CD4-positive, CD25-positive, alpha-beta regulatory T cell (primary cell): ENCODE data around the gene FAAH2. TPM values are rescaled to one million over a fixed set of nuclear protein-coding genes. Genes with fewer than 3 reads are reported as not detected.

ENCODE experiments used
- ATAC-seq, 2 donors: fragments of 150-1000 bp; cut with Tn5 transposase; one replicate each; pipeline ENCODE4 v1.10.0; 2021; ENCODE audit warnings: low read depth in 2 of 2, moderate number of reproducible peaks in 2 of 2, moderate library complexity in 1 of 2
- DNase-seq, 3 donors: peaks; one replicate each; pipeline versions ENCODE4 v3.0.0 to v3.0.0-alpha.2; 2012 to 2022; ENCODE audit warnings: mixed read lengths in 1 of 3
- H3K27ac ChIP-seq: one replicate; pipeline ENCODE4 v1.7.0; 2013; ENCODE audit warnings: mild to moderate bottlenecking, low read length; ENCODE audit not compliant: insufficient read depth, poor library complexity, severe bottlenecking
- H3K27me3 ChIP-seq: one replicate; pipeline ENCODE4 v1.7.0; 2013; ENCODE audit warnings: low read length; ENCODE audit not compliant: control insufficient read depth, insufficient read depth
- H3K36me3 ChIP-seq: one replicate; pipeline ENCODE4 v1.7.0; 2013; ENCODE audit warnings: mild to moderate bottlenecking, low read length, moderate library complexity; ENCODE audit not compliant: control insufficient read depth, insufficient read depth
- H3K4me1 ChIP-seq: 2 replicates; pipeline ENCODE4 v1.7.0; 2013; ENCODE audit warnings: mild to moderate bottlenecking, low read length; ENCODE audit not compliant: insufficient read depth, control insufficient read depth, poor library complexity, severe bottlenecking
- H3K4me3 ChIP-seq: one replicate; pipeline ENCODE4 v1.7.0; 2013; ENCODE audit warnings: low read depth, mild to moderate bottlenecking, low read length, moderate library complexity
- H3K9me3 ChIP-seq, 2 experiments: 1 replicate in 1 of 2; 2 replicates in 1 of 2; pipeline ENCODE4 v1.7.0; 2013; ENCODE audit warnings: low read length in 2 of 2, mild to moderate bottlenecking in 1 of 2, moderate library complexity in 1 of 2; ENCODE audit not compliant: control insufficient read depth in 2 of 2
- H3K27ac Mint-ChIP-seq, 3 donors: one replicate each; pipeline ENCODE4 v1.8.0; 2020 to 2022; ENCODE audit warnings: mild to moderate bottlenecking in 3 of 3, mixed read lengths in 3 of 3, moderate library complexity in 2 of 3
- H3K27me3 Mint-ChIP-seq: one replicate; pipeline ENCODE4 v1.8.0; 2022; ENCODE audit warnings: mild to moderate bottlenecking, mixed read lengths
- H3K36me3 Mint-ChIP-seq: one replicate; pipeline ENCODE4 v1.8.0; 2020; ENCODE audit warnings: mixed read lengths
- H3K4me1 Mint-ChIP-seq, 4 donors: one replicate each; pipeline ENCODE4 v1.8.0; 2020 to 2022; ENCODE audit warnings: mixed read lengths in 4 of 4, mild to moderate bottlenecking in 1 of 4
- H3K4me3 Mint-ChIP-seq, 4 donors: one replicate each; pipeline ENCODE4 v1.8.0; 2020 to 2022; ENCODE audit warnings: mild to moderate bottlenecking in 4 of 4, mixed read lengths in 4 of 4, moderate library complexity in 3 of 4
- H3K9me3 Mint-ChIP-seq, 7 donors: one replicate each; pipeline ENCODE4 v1.8.0; 2020 to 2022; ENCODE audit warnings: mixed read lengths in 7 of 7, mild to moderate bottlenecking in 3 of 7, moderate library complexity in 2 of 7
- polyA plus RNA-seq, 4 donors: library from polyadenylated mRNA; unstranded; fragments of 300-500 nt; fragmentation: Illumina TruSeq; gene quantifications; one replicate each; pipeline ENCODE4 v1.2.3, GENCODE V29; 2021
- total RNA-seq: library from RNA; stranded (reverse); gene quantifications from one replicate; pipeline ENCODE4 v1.2.3, GENCODE V29; 2022

Gene FAAH2, protein sequence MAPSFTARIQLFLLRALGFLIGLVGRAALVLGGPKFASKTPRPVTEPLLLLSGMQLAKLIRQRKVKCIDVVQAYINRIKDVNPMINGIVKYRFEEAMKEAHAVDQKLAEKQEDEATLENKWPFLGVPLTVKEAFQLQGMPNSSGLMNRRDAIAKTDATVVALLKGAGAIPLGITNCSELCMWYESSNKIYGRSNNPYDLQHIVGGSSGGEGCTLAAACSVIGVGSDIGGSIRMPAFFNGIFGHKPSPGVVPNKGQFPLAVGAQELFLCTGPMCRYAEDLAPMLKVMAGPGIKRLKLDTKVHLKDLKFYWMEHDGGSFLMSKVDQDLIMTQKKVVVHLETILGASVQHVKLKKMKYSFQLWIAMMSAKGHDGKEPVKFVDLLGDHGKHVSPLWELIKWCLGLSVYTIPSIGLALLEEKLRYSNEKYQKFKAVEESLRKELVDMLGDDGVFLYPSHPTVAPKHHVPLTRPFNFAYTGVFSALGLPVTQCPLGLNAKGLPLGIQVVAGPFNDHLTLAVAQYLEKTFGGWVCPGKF
- total RNA-seq (15.5 TPM), polyA plus RNA-seq (10 to 100 TPM; 10.8 to 21.6 (median 13.7) TPM)

DNA sequence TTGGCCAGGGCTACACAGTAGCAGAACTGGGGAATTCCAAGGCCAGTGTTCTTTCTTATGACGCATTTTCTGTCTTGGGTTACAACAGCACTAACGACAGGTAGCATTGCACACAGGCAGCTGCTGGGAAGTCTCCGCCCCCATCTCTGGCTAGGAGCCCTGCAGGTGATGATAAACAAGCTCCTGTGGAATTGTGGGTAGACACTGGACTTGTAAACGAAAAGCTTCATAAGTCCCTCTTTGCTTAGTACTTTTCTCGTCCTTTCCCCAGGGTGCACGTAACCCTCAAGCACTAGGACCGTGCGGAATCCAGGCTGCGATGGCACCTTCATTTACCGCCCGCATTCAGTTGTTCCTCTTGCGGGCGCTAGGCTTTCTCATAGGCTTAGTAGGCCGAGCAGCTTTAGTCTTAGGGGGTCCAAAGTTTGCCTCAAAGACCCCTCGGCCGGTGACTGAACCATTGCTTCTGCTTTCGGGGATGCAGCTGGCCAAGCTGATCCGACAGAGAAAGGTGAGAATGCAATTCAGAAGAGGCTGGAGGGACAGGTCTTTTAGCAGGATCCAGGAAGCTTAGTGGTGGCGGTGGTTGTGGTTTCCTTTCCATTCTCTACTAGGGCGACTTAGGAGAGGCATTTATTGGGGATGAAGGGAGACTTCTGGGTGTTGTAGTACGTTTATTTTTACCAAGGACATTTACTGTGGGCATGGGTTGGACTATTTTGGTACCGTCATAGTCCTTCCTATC lies at the start of gene FAAH2:
Gene FAAH2 (plus strand): TSS at position 200 of the 745 bp plus-strand sequence. CDS start 120 bp downstream, at position 320.
- Histone ChIP-seq H3K27me3 (no peaks in the 10 kb centered on the region), H3K27ac (peak within 1 kb of the TSS; percentile 80), H3K4me1 (peaks cover 7% of the 10 kb centered on the region), H3K4me3 (peak within 1 kb of the TSS; percentile 93), H3K9me3 (no peaks in the 10 kb centered on the region), H3K36me3 (no peaks in the 10 kb centered on the region)
- Mint-ChIP-seq H3K36me3 (no peaks in the 10 kb centered on the region), H3K27ac (peak within 1 kb of the TSS; percentile 90 to 99 (median 92)), H3K27me3 (no peaks in the 10 kb centered on the region), H3K9me3 (no peaks in the 10 kb centered on the region), H3K4me3 (peak within 1 kb of the TSS; percentile 88 to 92 (median 92)), H3K4me1 (peaks cover 0 to 51% (median 29%) of the 10 kb centered on the region in 4 donors)
- ATAC-seq = peak; percentile 72 to 77
- DNase-seq = peak; percentile 51 to 57 (median 56)

DNA sequence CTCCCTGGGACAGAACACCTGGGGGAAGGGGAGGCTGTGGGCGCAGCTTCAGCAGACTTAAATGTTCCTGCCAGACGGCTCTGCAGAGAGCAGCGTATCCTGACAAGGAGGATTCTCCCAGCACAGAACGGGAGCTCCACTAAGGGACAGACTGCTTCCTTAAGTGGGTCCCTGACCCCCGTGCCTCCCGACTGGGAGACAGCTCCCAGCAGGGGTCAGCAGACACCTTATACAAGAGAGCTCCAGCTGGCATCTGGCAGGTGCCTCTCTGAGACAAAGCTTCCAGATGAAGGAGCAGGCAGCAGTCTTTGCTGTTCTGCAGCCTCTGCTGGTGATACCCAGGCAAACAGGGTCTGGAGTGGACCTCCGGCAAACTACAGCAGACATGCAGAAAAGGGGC lies 44.5 kb upstream of the FAAH2 start:
- no peaks in the 10 kb centered on the region for H3K4me1 ChIP-seq
- no peaks in the 10 kb centered on the region for H3K4me1 Mint-ChIP-seq
- H3K4me3 ChIP-seq = no peak overlapping the region
- no peaks in the 10 kb centered on the region for H3K36me3 Mint-ChIP-seq
- peaks cover 0 to 18% (median 3%) of the 10 kb centered on the region in 7 donors for H3K9me3 Mint-ChIP-seq
- no peaks in the 10 kb centered on the region for H3K27me3 Mint-ChIP-seq
- H3K27ac Mint-ChIP-seq = no peak overlapping the region
- no peak for ATAC-seq
- H3K36me3 ChIP-seq = no peaks in the 10 kb centered on the region
- H3K9me3 ChIP-seq = no peaks in the 10 kb centered on the region
- H3K4me3 Mint-ChIP-seq = no peak overlapping the region
- H3K27ac ChIP-seq = no peak overlapping the region
- no peaks in the 10 kb centered on the region for H3K27me3 ChIP-seq
- no peak for DNase-seq

DNA sequence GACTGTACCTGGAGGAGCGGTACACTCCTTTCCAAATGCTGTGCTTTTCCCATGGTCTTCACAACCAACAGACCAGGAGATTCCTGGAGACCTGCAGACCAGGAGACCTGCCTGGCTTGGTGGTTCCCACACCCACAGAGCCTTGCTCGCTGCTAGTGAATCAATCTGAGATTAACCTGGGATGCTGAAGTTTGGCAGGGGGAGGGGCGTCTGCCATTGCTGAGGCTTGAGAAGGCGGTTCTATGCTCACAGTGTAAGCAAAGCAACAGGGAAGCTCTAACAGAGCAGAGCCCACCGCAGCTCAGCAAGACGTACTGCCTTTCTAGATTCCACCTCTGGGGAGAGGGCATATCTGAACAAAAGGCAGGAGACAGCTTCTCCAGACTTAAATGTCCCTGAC lies 34.5 kb upstream of the FAAH2 start:
- Mint-ChIP-seq H3K4me1 (no peaks in the 10 kb centered on the region), H3K27ac (no peak overlapping the region), H3K4me3 (no peak overlapping the region), H3K27me3 (no peaks in the 10 kb centered on the region), H3K9me3 (peaks cover 0 to 12% (median 1%) of the 10 kb centered on the region in 7 donors), H3K36me3 (no peaks in the 10 kb centered on the region)
- no peaks in the 10 kb centered on the region for H3K4me1 ChIP-seq
- H3K27me3 ChIP-seq = no peaks in the 10 kb centered on the region
- no peak for ATAC-seq
- no peaks in the 10 kb centered on the region for H3K36me3 ChIP-seq
- H3K4me3 ChIP-seq = no peak overlapping the region
- no peak overlapping the region for H3K27ac ChIP-seq
- no peaks in the 10 kb centered on the region for H3K9me3 ChIP-seq
- DNase-seq = no peak

DNA sequence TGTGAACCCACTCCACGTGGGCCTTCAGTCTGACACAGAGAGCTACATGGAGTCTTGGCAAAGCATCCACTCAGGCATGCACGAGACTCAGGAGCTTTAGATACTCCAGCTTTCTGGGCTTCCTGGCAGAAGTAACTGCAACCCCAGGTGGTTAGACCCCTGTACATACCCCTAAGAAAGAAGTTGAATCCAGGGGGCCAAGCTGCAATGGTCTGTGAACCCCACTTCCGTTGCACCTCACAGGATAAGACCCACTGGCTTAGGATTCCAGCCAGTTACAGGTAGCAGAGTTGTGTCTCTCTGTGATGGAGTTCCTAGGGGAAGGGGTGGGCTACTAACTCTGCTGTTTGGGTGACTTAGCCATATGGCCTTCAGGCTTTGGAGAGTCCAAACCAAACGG lies 21.4 kb upstream of the FAAH2 start:
- Histone ChIP-seq H3K9me3 (peaks cover 0 to 4% of the 10 kb centered on the region in 2 experiments), H3K4me1 (no peaks in the 10 kb centered on the region), H3K4me3 (no peak overlapping the region), H3K27ac (no peak overlapping the region), H3K36me3 (no peaks in the 10 kb centered on the region), H3K27me3 (no peaks in the 10 kb centered on the region)
- DNase-seq = no peak
- peaks cover 0 to 14% (median 2%) of the 10 kb centered on the region in 7 donors for H3K9me3 Mint-ChIP-seq
- no peak for ATAC-seq
- peaks cover 9% of the 10 kb centered on the region for H3K27me3 Mint-ChIP-seq
- no peaks in the 10 kb centered on the region for H3K36me3 Mint-ChIP-seq
- H3K4me3 Mint-ChIP-seq = no peak overlapping the region
- no peak overlapping the region for H3K27ac Mint-ChIP-seq
- H3K4me1 Mint-ChIP-seq = no peaks in the 10 kb centered on the region

DNA sequence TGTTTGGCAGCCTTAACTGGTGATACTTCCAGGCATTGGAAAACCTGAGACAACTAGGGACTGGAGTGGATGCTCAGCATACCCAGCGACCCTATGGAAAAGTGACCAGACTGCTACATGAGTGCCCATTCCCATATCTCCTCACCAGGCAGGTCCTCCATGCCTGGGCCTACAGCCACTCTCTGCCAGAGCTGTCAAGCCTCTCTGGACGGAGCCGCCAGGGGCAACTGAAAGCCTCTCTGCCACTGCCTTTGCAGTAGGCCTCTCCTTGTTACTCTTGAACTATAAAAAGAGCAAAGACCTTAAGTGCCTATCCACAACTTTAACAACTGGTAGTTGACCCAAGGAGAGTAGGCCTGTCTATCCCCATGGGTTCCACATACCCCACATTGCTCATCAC lies 20.2 kb upstream of the FAAH2 start:
- peaks cover 0 to 4% of the 10 kb centered on the region in 2 experiments for H3K9me3 ChIP-seq
- Mint-ChIP-seq H3K9me3 (peaks cover 0 to 14% (median 2%) of the 10 kb centered on the region in 7 donors), H3K36me3 (no peaks in the 10 kb centered on the region), H3K4me1 (no peaks in the 10 kb centered on the region), H3K4me3 (no peak overlapping the region), H3K27ac (no peak overlapping the region), H3K27me3 (peaks cover 9% of the 10 kb centered on the region)
- no peak overlapping the region for H3K4me3 ChIP-seq
- H3K4me1 ChIP-seq = no peaks in the 10 kb centered on the region
- no peak overlapping the region for H3K27ac ChIP-seq
- DNase-seq = no peak
- no peaks in the 10 kb centered on the region for H3K36me3 ChIP-seq
- no peaks in the 10 kb centered on the region for H3K27me3 ChIP-seq
- ATAC-seq = no peak

DNA sequence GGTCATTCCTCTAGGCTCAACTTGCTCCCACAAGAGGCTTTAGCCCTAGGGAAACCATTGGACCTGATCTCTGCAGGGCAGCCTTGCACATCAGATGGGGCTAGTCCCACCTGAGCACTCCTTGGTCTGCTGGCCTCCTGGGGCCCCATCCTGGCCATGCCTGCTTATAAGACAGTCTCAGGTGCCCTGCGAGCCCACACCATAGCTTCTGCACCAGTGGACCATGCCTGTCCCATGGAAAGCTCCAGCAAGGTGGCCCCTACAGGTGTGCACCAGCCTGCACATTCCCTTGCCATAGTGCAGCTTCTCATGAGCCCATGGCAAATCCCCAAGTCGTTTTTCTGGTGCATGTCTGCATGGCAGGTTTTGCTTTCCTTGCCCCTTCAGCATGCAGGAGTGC lies 19.6 kb upstream of the FAAH2 start:
- H3K9me3 ChIP-seq = peaks cover 0 to 4% of the 10 kb centered on the region in 2 experiments
- no peak overlapping the region for H3K27ac ChIP-seq
- ATAC-seq = no peak
- H3K4me3 ChIP-seq = no peak overlapping the region
- Mint-ChIP-seq H3K27ac (no peak overlapping the region), H3K27me3 (peaks cover 9% of the 10 kb centered on the region), H3K4me3 (no peak overlapping the region), H3K9me3 (peaks cover 0 to 14% (median 2%) of the 10 kb centered on the region in 7 donors), H3K4me1 (no peaks in the 10 kb centered on the region), H3K36me3 (no peaks in the 10 kb centered on the region)
- no peaks in the 10 kb centered on the region for H3K27me3 ChIP-seq
- no peaks in the 10 kb centered on the region for H3K36me3 ChIP-seq
- DNase-seq = no peak
- H3K4me1 ChIP-seq = no peaks in the 10 kb centered on the region

DNA sequence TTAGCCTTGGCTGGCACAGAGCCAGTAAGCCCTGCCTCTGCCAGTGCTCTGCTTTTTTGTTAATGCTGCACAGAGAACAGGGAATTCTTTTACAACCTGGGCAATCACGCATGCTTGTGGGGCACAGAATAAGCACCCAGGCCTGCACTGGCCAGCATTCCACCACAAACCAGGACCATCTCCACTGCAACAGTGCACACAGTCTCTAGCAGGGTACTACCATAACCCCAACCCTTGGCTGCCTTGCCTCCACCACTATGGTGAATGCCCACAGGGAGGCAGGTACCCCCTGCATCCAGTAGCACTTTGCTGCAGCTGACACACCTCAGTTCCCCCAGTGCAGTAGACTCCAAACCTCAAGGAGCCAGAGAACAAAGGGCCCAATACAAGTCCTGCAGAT lies 19.2 kb upstream of the FAAH2 start:
- Histone ChIP-seq H3K27ac (no peak overlapping the region), H3K4me1 (no peaks in the 10 kb centered on the region), H3K4me3 (no peak overlapping the region), H3K36me3 (no peaks in the 10 kb centered on the region), H3K27me3 (no peaks in the 10 kb centered on the region), H3K9me3 (peaks cover 0 to 4% of the 10 kb centered on the region in 2 experiments)
- H3K9me3 Mint-ChIP-seq = peaks cover 0 to 14% (median 2%) of the 10 kb centered on the region in 7 donors
- ATAC-seq (no peak), DNase-seq (no peak)
- no peak overlapping the region for H3K4me3 Mint-ChIP-seq
- no peaks in the 10 kb centered on the region for H3K4me1 Mint-ChIP-seq
- no peak overlapping the region for H3K27ac Mint-ChIP-seq
- H3K27me3 Mint-ChIP-seq = peaks cover 9% of the 10 kb centered on the region
- H3K36me3 Mint-ChIP-seq = no peaks in the 10 kb centered on the region
